GM10266 (cell line): ENCODE measurements around the gene JAZF1.

Experiments
- DNase-seq: peaks from one replicate; pipeline ENCODE4 v3.0.0; 2012; ENCODE audit errors: extremely low spot score
- TF ChIP-seq, protein P1 (sequence below): IDR thresholded peaks from 2 replicates; pipeline ENCODE4 v1.5.1; 2012; ENCODE audit warnings: mild to moderate bottlenecking, low read depth; ENCODE audit not compliant: control insufficient read depth, insufficient read depth; ENCODE audit errors: missing control alignments

Gene JAZF1

DNA sequence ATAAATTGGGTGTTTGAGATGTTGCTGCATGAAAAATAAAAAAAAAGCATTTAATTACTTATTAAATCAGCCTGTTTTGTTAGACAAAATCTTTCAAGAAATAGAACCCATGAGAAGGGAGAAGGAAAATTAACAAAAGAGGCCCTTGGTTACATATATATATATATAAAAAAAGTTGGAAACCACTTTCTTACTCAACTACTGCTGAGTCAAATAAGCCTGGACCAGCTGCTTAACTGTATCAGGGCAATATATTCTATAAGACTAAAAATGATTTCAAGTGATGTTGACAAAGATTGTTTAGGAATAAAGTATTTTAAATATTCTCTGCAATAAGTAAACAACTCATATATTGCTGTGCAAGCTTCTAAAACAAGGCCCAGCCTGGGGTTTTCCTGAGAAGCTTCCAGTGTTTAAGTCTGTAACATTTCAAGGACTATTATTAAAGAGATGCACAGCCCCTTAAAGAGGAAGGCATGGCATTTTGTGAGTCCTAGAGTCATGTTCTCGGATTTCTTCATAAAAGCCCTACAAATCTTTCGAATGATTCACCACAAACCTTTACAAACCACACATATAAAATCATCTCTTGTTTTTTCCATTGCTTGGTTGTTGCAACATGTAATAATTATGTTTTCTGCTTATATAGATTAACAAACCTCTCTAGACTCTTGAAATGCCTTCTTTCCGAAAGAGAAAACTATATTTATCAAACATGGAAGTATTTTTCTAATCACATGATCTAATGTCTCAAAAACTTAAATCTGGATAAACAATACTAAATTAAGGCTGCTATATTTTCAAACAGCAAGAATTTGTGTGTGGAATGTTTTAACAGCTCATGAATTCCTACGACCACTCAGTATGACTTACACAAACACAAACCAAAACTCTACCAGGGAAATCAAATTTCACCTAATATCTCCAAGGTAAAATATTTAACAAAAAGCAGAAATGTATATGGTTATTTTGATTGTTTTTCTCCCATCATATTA, 14.3 kb downstream of the JAZF1 start:
- no peak for DNase-seq
- TF ChIP-seq, protein P1, sequence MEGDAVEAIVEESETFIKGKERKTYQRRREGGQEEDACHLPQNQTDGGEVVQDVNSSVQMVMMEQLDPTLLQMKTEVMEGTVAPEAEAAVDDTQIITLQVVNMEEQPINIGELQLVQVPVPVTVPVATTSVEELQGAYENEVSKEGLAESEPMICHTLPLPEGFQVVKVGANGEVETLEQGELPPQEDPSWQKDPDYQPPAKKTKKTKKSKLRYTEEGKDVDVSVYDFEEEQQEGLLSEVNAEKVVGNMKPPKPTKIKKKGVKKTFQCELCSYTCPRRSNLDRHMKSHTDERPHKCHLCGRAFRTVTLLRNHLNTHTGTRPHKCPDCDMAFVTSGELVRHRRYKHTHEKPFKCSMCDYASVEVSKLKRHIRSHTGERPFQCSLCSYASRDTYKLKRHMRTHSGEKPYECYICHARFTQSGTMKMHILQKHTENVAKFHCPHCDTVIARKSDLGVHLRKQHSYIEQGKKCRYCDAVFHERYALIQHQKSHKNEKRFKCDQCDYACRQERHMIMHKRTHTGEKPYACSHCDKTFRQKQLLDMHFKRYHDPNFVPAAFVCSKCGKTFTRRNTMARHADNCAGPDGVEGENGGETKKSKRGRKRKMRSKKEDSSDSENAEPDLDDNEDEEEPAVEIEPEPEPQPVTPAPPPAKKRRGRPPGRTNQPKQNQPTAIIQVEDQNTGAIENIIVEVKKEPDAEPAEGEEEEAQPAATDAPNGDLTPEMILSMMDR = no peak

DNA sequence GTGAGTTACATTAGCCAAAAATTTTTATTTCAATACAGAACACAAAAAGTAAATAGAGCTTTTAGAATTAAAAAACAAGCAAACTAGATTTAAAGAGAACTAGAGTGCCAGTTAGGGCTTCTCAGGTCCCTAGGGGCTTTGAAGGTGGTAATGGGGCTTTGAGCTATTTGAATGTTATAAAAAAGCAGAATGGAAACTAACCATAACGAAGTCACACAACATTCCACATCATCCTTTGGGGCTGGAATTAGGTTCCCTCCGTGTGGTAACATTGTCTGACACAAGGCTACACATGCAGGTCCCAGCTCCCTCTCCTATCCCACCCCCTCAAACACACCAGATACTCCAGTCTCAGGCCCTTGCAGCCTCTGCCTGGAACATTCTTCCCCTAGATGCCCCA, 15.3 kb downstream of the JAZF1 start:
- TF ChIP-seq, protein P1 = no peak
- no peak for DNase-seq

DNA sequence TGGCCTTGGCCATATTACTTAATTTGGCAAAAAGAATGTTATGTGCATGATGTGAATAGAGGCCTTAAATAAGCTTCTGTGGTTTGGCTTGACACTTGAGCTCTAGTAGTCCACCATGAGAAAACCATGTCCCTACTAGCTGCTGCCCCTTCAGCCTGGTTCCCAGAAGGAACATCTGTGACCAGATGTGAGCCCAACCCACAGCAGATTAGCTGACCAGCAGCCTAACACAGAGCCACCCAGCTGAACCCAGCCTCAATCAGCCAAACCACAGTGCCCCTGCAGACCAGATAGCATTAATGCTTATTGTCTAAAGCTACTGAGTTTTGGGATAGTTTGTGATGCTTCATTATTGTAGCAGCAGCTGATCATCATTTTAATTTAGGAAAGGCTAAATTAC, 16.6 kb downstream of the JAZF1 start:
- no peak for DNase-seq
- TF ChIP-seq, protein P1 = no peak

DNA sequence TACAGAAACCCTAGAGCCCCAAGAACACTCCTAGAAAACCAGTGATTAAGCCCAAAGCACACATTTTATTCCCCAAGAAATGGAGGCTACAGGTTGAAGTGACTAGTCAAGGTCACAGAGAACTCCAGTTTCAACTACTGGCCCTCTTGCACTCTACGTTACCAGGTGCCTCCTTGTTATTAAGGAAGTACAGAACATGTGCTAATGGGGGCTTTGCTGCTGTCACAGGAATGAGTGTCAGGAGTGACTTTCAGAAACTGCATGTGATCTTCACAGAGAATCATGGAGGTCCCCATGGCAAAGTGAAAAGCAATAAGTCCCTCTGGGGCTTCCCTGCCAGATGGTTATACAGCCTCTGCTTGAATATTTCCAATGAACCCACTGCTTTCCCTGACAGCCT, 19.3 kb downstream of the JAZF1 start:
- TF ChIP-seq, protein P1 = no peak

DNA sequence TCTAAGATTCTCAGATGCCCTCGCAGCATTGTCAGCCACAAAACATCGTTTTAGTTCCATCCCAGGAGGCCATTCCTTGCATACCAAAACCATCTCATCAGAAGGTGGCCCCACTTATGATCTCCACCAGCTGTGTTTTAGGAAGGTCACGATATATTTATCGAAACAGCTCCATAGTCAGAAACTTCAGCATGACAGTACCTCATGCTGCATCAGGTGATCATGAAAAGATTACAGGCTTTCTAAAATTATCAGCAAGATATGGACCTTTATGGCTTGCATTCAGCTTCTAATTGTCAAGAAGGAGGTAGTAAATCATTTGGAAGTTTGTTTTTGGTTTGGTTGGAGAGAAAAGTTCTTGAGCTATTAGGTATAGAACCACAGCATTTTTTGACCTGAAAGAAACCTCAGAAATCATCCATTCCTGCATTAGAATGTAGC, 20.0 kb downstream of the JAZF1 start:
- DNase-seq = no peak
- TF ChIP-seq, protein P1 = no peak

More for the DNA sequence above, 19.3 kb downstream of the JAZF1 start:
- no peak for DNase-seq

DNA sequence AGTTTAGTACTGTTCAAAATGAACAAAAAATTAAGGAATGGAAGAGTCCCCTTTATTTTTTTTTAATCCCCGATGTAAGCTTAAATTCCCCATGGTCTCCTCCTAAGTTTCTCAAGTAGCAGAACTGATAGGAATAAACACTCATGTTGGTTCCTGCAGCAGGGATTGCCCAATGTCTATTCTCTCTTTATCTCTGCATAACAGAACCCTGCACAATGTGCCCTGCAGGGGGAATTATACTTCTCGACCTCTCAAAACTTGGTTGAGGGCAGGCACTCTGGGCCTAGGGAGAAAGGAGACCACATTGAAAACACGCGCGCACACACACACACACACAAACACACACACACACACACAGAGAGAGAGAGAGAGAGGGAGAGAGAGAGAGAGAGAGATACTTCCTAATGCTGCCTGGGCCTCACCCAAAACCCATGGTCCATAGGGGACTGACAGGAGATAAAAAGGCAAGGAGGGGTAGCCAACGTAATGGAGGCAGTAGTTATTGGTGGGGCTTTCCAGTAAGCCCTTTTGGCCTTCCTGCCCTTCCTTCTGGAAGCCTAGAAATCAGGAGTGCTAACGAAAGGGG, 22.7 kb downstream of the JAZF1 start:
- TF ChIP-seq, protein P1 = no peak
- DNase-seq = no peak

DNA sequence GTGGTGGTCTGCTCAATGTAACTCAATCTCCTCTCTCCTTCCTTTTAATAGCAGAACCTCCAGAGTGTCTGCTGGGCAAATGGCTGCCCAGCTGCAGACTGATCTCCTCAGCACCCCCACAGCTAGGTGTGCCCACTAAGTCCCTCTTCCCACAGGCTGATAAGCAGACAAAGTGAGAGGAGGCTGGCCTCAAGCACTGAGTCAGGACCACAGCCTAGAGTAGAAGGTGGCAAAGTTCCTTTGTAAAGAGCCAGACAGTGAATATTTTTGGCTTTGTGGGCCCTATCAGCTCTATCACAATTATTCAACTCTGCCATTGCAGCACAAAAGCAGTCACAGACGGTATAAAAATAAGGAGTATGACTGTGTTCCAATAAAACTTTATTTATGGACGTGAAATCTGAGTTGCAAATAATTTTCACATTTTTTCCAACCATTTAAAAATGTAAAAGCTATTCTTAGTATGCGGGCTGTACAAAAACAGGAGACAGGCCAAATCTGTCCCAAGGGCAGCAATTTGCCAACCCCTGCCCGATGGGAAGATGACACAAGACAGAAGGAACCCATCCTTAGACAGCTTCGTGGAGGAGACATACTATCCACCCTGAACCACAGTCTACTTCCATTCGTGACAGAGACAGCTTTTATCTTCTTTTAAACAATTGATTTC, 23.4 kb downstream of the JAZF1 start:
- no peak for DNase-seq
- TF ChIP-seq, protein P1 = no peak
